ENCODE results near the gene RNF19B.

GRCh38 chr1:33004613-33005012, 40.0 kb upstream of the RNF19B start:
- TF ChIP-seq CTCF (conservative IDR thresholded peaks at IDR 0.05) (no peak), ZFX (IDR thresholded peaks at IDR 0.05) (no peak)

All from C4-2B (cell line).